Muscle of leg (tissue), 11 donors: ENCODE results near the gene LYPD6. TPM values are rescaled to one million over a fixed set of nuclear protein-coding genes. Genes with fewer than 3 reads are reported as not detected.

ENCODE experiments used
- DNase-seq: peaks from one replicate; pipeline ENCODE4 v3.0.0; 2013
- H3K27ac ChIP-seq: one replicate; pipeline ENCODE4 v1.5.1; 2013; ENCODE audit warnings: mild to moderate bottlenecking, low read length, control low read depth
- H3K27me3 ChIP-seq: one replicate; pipeline ENCODE4 v1.6.1; 2013; ENCODE audit warnings: low read length; ENCODE audit not compliant: control insufficient read depth, insufficient read depth
- H3K36me3 ChIP-seq: one replicate; pipeline ENCODE4 v1.6.1; 2013; ENCODE audit warnings: low read length; ENCODE audit not compliant: control insufficient read depth, insufficient read depth
- H3K4me1 ChIP-seq: one replicate; pipeline ENCODE4 v1.6.1; 2013; ENCODE audit warnings: low read length; ENCODE audit not compliant: control insufficient read depth, insufficient read depth
- H3K4me3 ChIP-seq: one replicate; pipeline ENCODE4 v1.5.1; 2013; ENCODE audit warnings: low read length, control low read depth
- H3K9me3 ChIP-seq: replicated peaks from 2 replicates; pipeline ENCODE4 v1.6.1; 2013; ENCODE audit warnings: low read depth, low read length; ENCODE audit not compliant: control insufficient read depth
- WGBS: methylation state at CpG from one replicate; pipeline ENCODE4 v1.1.5; 2013; ENCODE audit warnings: missing lambda C conversion rate; ENCODE audit not compliant: insufficient coverage; 5-methylcytosine and 5-hydroxymethylcytosine counted together
- polyA plus RNA-seq, 8 donors: library from polyadenylated mRNA; unstranded; fragments of 120-200 nt; gene quantifications; one replicate each; pipeline versions ENCODE4 v1.2.1 to v1.2.3, GENCODE V29; 2013; ENCODE audit warnings: inconsistent platforms in 1 of 8, low replicate concordance in 1 of 8; ENCODE audit not compliant: insufficient read length in 8 of 8, insufficient read depth in 1 of 8
- total RNA-seq: library from RNA; stranded (reverse); fragments of 120-200 nt; gene quantifications from one replicate; pipeline ENCODE4 v1.2.4, GENCODE V29; 2013

The LYPD6 gene
- total and polyA plus RNA-seq, 9 donors, result 1.3 to 4.7 (median 1.8) TPM

- DNase-seq, result no peak
- H3K4me1 ChIP-seq, result no peaks in the 10 kb centered on the region
- H3K9me3 ChIP-seq, result no peaks in the 10 kb centered on the region
- no peaks in the 10 kb centered on the region for H3K36me3 ChIP-seq
- no peak overlapping the region for H3K27ac ChIP-seq
- no peaks in the 10 kb centered on the region for H3K27me3 ChIP-seq
- WGBS, result no CpG with 5 or more reads among the region's 2 CpGs
- no peak overlapping the region for H3K4me3 ChIP-seq
Observed at GRCh38 chr2:149443150-149443549, 112.8 kb downstream of the LYPD6 start.

GRCh38 chr2:149446748-149447147, 116.4 kb downstream of the LYPD6 start:
- no peaks in the 10 kb centered on the region for H3K27me3 ChIP-seq
- H3K9me3 ChIP-seq, result no peaks in the 10 kb centered on the region
- H3K27ac ChIP-seq, result no peak overlapping the region
- H3K4me3 ChIP-seq, result no peak overlapping the region
- H3K36me3 ChIP-seq, result no peaks in the 10 kb centered on the region
- WGBS, result 71% methylated on average over 1 of the region's 3 CpGs
- no peak for DNase-seq
- H3K4me1 ChIP-seq, result no peaks in the 10 kb centered on the region

- no CpG with 5 or more reads among the region's 2 CpGs for WGBS
- Histone ChIP-seq H3K27ac (no peak overlapping the region), H3K36me3 (no peaks in the 10 kb centered on the region), H3K27me3 (no peaks in the 10 kb centered on the region), H3K4me3 (no peak overlapping the region), H3K4me1 (no peaks in the 10 kb centered on the region), H3K9me3 (no peaks in the 10 kb centered on the region)
- DNase-seq, result no peak
Observed at GRCh38 chr2:149448315-149448714, 117.9 kb downstream of the LYPD6 start.

- no peak overlapping the region for H3K4me3 ChIP-seq
- 90% methylated on average over 2 of the region's 5 CpGs for WGBS
- no peak for DNase-seq
- H3K36me3 ChIP-seq, result no peaks in the 10 kb centered on the region
- H3K27me3 ChIP-seq, result no peaks in the 10 kb centered on the region
- H3K9me3 ChIP-seq, result no peaks in the 10 kb centered on the region
- no peak overlapping the region for H3K27ac ChIP-seq
- H3K4me1 ChIP-seq, result no peaks in the 10 kb centered on the region
Observed at GRCh38 chr2:149449017-149449416, 118.6 kb downstream of the LYPD6 start.

- H3K36me3 ChIP-seq, result no peaks in the 10 kb centered on the region
- no peaks in the 10 kb centered on the region for H3K4me1 ChIP-seq
- no peak overlapping the region for H3K27ac ChIP-seq
- WGBS, result 57% methylated on average over 3 of the region's 3 CpGs
- H3K27me3 ChIP-seq, result no peaks in the 10 kb centered on the region
- no peak for DNase-seq
- no peaks in the 10 kb centered on the region for H3K9me3 ChIP-seq
- no peak overlapping the region for H3K4me3 ChIP-seq
Observed at GRCh38 chr2:149451417-149452165, 121.2 kb downstream of the LYPD6 start.

GRCh38 chr2:149456285-149456684, 125.9 kb downstream of the LYPD6 start:
- Histone ChIP-seq H3K27me3 (no peaks in the 10 kb centered on the region), H3K36me3 (no peaks in the 10 kb centered on the region), H3K4me1 (no peaks in the 10 kb centered on the region), H3K9me3 (no peaks in the 10 kb centered on the region), H3K4me3 (no peak overlapping the region), H3K27ac (no peak overlapping the region)
- 90% methylated on average over 2 of the region's 2 CpGs for WGBS
- no peak for DNase-seq

- DNase-seq, result no peak
- no peak overlapping the region for H3K4me3 ChIP-seq
- no peaks in the 10 kb centered on the region for H3K36me3 ChIP-seq
- no peak overlapping the region for H3K27ac ChIP-seq
- H3K9me3 ChIP-seq, result peaks cover 3% of the 10 kb centered on the region
- no peaks in the 10 kb centered on the region for H3K4me1 ChIP-seq
- H3K27me3 ChIP-seq, result no peaks in the 10 kb centered on the region
Observed at GRCh38 chr2:149458502-149458901, 128.1 kb downstream of the LYPD6 start.

GRCh38 chr2:149463328-149464002, 133.1 kb downstream of the LYPD6 start:
- Histone ChIP-seq H3K9me3 (peaks cover 3% of the 10 kb centered on the region), H3K36me3 (no peaks in the 10 kb centered on the region), H3K4me3 (no peak overlapping the region), H3K4me1 (no peaks in the 10 kb centered on the region), H3K27ac (no peak overlapping the region), H3K27me3 (no peaks in the 10 kb centered on the region)
- no CpG with 5 or more reads among the region's 2 CpGs for whole genome bisulfite sequencing
- no peak for DNase-seq

- H3K4me3 ChIP-seq, result no peak overlapping the region
- no peak for DNase-seq
- no peak overlapping the region for H3K27ac ChIP-seq
- peaks cover 3% of the 10 kb centered on the region for H3K9me3 ChIP-seq
- H3K36me3 ChIP-seq, result no peaks in the 10 kb centered on the region
- H3K4me1 ChIP-seq, result no peaks in the 10 kb centered on the region
- no peaks in the 10 kb centered on the region for H3K27me3 ChIP-seq
- 96% methylated on average over 7 of the region's 7 CpGs for WGBS
Observed at GRCh38 chr2:149464396-149464795, 134.0 kb downstream of the LYPD6 start.

- DNase-seq, result no peak
- Histone ChIP-seq H3K27ac (no peak overlapping the region), H3K9me3 (peaks cover 3% of the 10 kb centered on the region), H3K27me3 (no peaks in the 10 kb centered on the region), H3K4me3 (no peak overlapping the region), H3K36me3 (no peaks in the 10 kb centered on the region), H3K4me1 (no peaks in the 10 kb centered on the region)
- no CpG with 5 or more reads among the region's 2 CpGs for WGBS
Observed at GRCh38 chr2:149465873-149466272, 135.5 kb downstream of the LYPD6 start.
